VCaP (cell line): Measurements from ENCODE around the gene COPS7B.
A peak's percentile ranks its signal among the peaks of the same experiment; 100 is the strongest.

ENCODE experiments used
- H3K27ac ChIP-seq: fragments of 450-650 bp; 2 replicates; pipeline ENCODE4 v1.5.1; 2017
- CTCF ChIP-seq: fragments of 450-650 bp; conservative IDR thresholded peaks from 2 replicates; pipeline ENCODE4 v1.5.1; 2017; ENCODE audit warnings: mild to moderate bottlenecking, moderate library complexity

Gene COPS7B

DNA sequence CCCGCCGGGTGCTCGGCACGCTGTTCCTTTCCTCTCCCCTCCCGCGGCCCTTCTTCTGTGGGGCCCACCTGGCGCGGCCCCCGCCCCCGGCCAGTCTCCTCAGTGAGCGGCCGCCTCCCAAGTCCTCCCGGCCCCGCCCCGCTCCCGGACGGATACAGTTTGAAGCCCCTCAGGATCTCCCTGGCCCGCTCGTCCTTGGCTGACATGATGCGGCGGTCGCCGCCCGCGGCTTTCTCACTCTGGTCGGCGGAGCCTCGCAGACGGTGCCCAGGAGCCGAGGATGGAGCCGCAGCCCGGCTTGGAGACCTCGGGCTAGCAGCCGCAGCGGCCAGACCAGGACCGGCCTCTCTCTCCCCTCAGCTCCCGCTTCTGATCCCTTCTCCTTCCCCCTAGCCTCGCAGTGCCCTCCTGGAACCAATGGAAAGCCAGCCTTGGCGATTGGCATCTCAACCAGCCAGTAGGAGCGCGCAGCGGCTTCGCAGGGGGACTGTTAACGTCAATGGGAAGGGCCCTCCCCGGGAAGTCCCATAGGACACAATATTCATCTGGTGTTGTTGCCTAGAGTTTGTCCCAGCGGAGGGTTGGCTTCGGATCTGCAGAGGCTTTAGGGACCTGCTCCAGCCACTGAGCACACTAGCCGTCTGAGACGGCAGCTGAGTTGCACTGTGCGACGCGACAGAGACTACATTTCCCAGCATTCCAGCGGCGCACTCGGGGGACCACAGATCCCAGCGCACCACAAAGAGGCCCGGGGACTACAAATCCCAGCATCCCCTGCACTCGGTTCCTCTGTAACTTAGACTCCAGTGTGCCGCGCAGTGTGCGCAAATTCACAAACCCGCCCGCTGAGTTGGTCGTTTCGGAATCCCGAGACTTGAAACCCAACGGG is 5.1 kb upstream of the COPS7B start, which contains the start of gene PDE6D:
Gene PDE6D (minus strand): TSS at position 374 of the 889 bp plus-strand sequence. CDS start 168 bp downstream, at position 206.
- H3K27ac ChIP-seq = peak within 1 kb of the TSS; percentile 75
- TF ChIP-seq CTCF = no peak

DNA sequence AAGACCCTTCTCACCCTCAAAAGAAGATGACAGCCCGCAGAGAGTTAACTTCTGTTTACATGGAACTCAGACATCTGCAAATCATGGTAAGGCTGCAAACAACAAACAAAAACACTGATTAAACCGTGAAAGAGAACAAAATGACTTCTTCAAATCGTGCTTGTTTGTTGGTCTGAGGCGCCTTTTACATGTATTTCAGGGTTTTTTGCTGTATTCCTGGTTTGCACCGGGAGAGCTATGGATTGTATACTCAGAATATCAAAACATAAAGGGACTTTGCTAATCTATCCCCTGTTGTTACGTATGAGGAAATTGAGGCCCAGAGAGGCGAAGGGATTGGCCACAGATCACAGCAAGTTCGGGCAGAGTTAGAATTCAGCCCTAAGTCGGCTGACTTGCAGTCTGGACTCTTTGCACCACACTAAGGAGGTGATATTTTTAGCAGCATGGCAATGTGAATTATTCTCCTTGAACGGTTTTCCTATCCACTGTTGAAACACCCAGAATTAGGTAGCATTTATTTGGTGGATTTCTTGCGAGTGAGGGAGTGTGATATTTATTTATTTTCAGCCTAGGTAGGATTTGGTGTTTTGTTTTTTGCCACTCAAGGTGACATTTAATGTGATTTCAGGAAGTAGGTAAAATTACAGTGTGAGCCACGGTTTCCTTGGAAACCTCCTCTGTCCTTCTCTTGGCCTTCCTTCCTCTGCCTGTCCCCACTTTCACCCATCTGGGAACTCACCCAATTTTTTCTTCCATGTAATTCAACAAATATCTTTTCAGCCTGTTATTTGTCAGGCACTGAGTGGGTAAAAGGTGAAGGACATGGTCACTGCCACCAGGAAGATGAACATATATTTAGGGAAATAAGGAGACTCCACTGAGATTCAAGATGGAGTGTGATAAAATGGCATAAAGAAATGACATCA is 4.2 kb upstream of the COPS7B start:
- H3K27ac ChIP-seq = peak overlapping the region; percentile 75

GRCh38 chr2:231785413-231785812 is 832 bp upstream of the COPS7B start:
- no peak for TF ChIP-seq CTCF
- peak overlapping the region; percentile 82 for H3K27ac ChIP-seq

More for the DNA sequence above, 4.2 kb upstream of the COPS7B start:
- no peak for TF ChIP-seq CTCF

GRCh38 chr2:231785822-231786176 is 446 bp upstream of the COPS7B start:
- no peak for TF ChIP-seq CTCF
- peak overlapping the region; percentile 82 for H3K27ac ChIP-seq

DNA sequence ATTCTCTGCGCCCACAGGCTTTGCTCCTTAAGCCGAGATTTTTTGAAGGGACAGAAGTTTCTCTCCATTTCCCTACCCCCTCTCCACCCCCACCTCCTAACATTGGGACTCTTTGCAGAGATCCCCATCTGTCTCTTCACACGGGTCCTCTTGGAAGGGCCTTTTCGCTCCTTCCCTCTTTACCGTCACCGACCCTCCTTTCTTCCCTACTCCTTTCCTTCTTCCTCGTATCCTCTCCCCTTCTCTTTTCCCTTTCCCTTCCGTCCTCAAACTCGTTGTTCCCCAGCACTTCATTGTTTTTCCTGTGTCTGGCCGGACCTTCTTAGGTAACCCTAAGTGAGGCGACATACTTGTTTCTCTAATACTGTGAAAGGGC is 660 bp downstream of the COPS7B start:
- H3K27ac ChIP-seq = peak overlapping the region; percentile 82
- TF ChIP-seq CTCF = 0 out of 2 replicates have a peak, but pooled peaks have one; percentile 2

- H3K27ac ChIP-seq = no peak overlapping the region
- no peak for TF ChIP-seq CTCF
Observed at GRCh38 chr2:231791107-231791506, 4.9 kb downstream of the COPS7B start.

DNA sequence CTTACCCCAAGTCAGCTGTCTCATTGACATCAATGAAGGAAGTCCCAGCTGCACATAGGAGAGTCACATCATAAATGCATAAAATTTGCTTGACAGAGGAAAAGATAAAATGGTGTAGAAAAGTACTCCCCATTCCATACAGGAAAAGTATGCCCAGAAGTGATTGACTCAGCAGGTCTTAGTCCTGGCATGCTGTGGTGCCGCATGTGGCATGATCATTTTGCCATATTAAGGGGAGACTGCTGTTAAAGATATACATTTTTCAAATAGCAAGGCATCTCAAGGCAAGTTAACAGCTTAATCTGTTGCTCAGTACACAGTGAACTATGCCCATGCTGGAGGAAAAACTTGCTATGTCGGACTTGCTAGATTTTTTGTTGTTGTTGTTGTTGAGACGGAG is 8.1 kb downstream of the COPS7B start:
- H3K27ac ChIP-seq = no peak overlapping the region
- TF ChIP-seq CTCF = no peak
